OCI-LY1 (cell line): ENCODE data around the gene MYO5B.

ENCODE experiments used
- H2AFZ ChIP-seq: fragments of 200-600 bp; sonication (generic), shearing (Covaris generic); 2 replicates; pipeline ENCODE4 v1.6.0; 2014; ENCODE audit warnings: antibody characterized with exemption, mild to moderate bottlenecking, low read length
- H3F3A ChIP-seq: fragments of 200-600 bp; sonication (generic), shearing (Covaris generic); 2 replicates; pipeline ENCODE4 v1.6.0; 2014; ENCODE audit warnings: mild to moderate bottlenecking, antibody characterized with exemption, low read length, moderate library complexity; ENCODE audit not compliant: insufficient read depth
- H3K27ac ChIP-seq: fragments of 200-600 bp; sonication (generic); 2 replicates; pipeline ENCODE4 v1.5.1; 2014; ENCODE audit warnings: low read length, mixed run types, mild to moderate bottlenecking, low read depth; ENCODE audit not compliant: poor library complexity, severe bottlenecking
- H3K27me3 ChIP-seq: fragments of 200-600 bp; sonication (generic); 2 replicates; pipeline ENCODE4 v1.6.0; 2014; ENCODE audit warnings: antibody characterized with exemption, mild to moderate bottlenecking, low read length, moderate library complexity; ENCODE audit not compliant: insufficient read depth
- H3K36me3 ChIP-seq: fragments of 200-600 bp; sonication (generic); 2 replicates; pipeline ENCODE4 v1.6.1; 2014; ENCODE audit warnings: mild to moderate bottlenecking, antibody characterized with exemption, low read length, moderate library complexity, mixed read lengths; ENCODE audit not compliant: insufficient read depth
- H3K4me1 ChIP-seq: fragments of 200-600 bp; sonication (generic); 2 replicates; pipeline ENCODE4 v1.5.1; 2014; ENCODE audit warnings: mild to moderate bottlenecking, low read length, moderate library complexity; ENCODE audit not compliant: insufficient read depth, severe bottlenecking
- H3K4me2 ChIP-seq: fragments of 200-600 bp; sonication (generic), shearing (Covaris generic); 2 replicates; pipeline ENCODE4 v1.6.1; 2014; ENCODE audit warnings: low read length
- H3K4me3 ChIP-seq: fragments of 200-600 bp; sonication (generic); 2 replicates; pipeline ENCODE4 v1.5.1; 2014; ENCODE audit warnings: low read length, low read depth, mild to moderate bottlenecking, mixed read lengths; ENCODE audit not compliant: poor library complexity, severe bottlenecking
- H3K79me2 ChIP-seq: fragments of 200-600 bp; shearing (Covaris generic); 2 replicates; pipeline ENCODE4 v1.6.1; 2016; ENCODE audit warnings: mixed run types, low read length, mixed read lengths; ENCODE audit not compliant: insufficient read depth
- H3K9ac ChIP-seq: fragments of 200-600 bp; sonication (generic), shearing (Covaris generic); 2 replicates; pipeline ENCODE4 v1.6.1; 2014; ENCODE audit warnings: mild to moderate bottlenecking, low read length, mixed read lengths
- H3K9me2 ChIP-seq: fragments of 200-600 bp; sonication (generic), shearing (Covaris generic); 2 replicates; pipeline ENCODE4 v1.6.1; 2014; ENCODE audit warnings: low read depth, mild to moderate bottlenecking, low read length, mixed read lengths
- H3K9me3 ChIP-seq: fragments of 200-600 bp; shearing (Covaris generic); 2 replicates; pipeline ENCODE4 v1.6.1; 2014; ENCODE audit warnings: low read length, mixed read lengths
- H4K20me1 ChIP-seq: fragments of 200-600 bp; sonication (generic), shearing (Covaris generic); 2 replicates; pipeline ENCODE4 v1.6.0; 2016; ENCODE audit warnings: mild to moderate bottlenecking, low read length; ENCODE audit not compliant: insufficient read depth
- EZH2 ChIP-seq: fragments of 200-600 bp; sonication (generic), shearing (Covaris generic); IDR thresholded peaks from 2 replicates; pipeline ENCODE4 v1.8.0; 2017; ENCODE audit warnings: borderline replicate concordance, mixed run types, mild to moderate bottlenecking, antibody characterized with exemption, low read length, moderate library complexity, mixed read lengths
- TF ChIP-seq, protein P1 (sequence below): fragments of 200-600 bp; sonication (generic), shearing (Covaris generic); IDR thresholded peaks from 2 replicates; pipeline ENCODE4 v1.5.1; 2017; ENCODE audit warnings: mild to moderate bottlenecking, antibody characterized with exemption, low read length, moderate library complexity, mixed read lengths

MYO5B gene

DNA sequence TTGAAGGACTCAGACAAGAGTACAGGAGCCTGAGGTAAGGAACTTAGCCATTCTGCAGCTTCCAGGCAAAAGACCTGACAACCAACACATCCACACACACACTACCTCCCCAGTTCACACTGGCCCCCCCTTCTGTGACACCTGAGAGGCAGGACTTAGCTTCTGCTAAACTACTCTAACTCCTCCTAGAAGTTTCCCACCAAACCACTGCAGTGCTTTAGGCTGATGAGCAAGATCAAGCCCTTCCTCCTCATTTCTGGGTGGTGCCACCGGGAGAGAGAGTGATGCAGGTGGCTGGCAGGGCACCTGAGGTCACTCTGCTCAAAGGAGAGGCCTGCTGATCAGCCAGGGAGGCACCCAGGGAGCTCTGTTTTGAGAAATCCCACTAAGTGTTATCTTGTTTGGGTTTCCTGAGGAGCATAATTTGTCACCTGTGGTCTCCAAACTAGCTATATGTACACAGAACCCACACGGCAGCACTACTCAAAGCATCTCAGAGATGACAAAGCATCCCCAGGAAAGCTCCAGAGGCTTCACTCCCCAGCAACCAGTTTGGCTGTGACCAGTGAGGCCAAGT lies 188.4 kb downstream of the MYO5B start:
- Histone ChIP-seq H4K20me1 (no peaks in the 10 kb centered on the region), H3F3A (no peaks in the 10 kb centered on the region), H3K9ac (no peak overlapping the region), H3K4me3 (no peak overlapping the region), H2AFZ (no peak overlapping the region), H3K4me1 (no peaks in the 10 kb centered on the region), H3K9me3 (no peaks in the 10 kb centered on the region), H3K79me2 (no peaks in the 10 kb centered on the region), H3K4me2 (no peak overlapping the region), H3K9me2 (no peaks in the 10 kb centered on the region), H3K27ac (no peak overlapping the region), H3K27me3 (no peaks in the 10 kb centered on the region; the same call in 1 of the 2 replicates), H3K36me3 (no peaks in the 10 kb centered on the region)
- TF ChIP-seq EZH2 = no peak
- TF ChIP-seq, protein P1, sequence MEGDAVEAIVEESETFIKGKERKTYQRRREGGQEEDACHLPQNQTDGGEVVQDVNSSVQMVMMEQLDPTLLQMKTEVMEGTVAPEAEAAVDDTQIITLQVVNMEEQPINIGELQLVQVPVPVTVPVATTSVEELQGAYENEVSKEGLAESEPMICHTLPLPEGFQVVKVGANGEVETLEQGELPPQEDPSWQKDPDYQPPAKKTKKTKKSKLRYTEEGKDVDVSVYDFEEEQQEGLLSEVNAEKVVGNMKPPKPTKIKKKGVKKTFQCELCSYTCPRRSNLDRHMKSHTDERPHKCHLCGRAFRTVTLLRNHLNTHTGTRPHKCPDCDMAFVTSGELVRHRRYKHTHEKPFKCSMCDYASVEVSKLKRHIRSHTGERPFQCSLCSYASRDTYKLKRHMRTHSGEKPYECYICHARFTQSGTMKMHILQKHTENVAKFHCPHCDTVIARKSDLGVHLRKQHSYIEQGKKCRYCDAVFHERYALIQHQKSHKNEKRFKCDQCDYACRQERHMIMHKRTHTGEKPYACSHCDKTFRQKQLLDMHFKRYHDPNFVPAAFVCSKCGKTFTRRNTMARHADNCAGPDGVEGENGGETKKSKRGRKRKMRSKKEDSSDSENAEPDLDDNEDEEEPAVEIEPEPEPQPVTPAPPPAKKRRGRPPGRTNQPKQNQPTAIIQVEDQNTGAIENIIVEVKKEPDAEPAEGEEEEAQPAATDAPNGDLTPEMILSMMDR = no peak

GRCh38 chr18:50004013-50004412 lies 190.9 kb downstream of the MYO5B start:
- H3K79me2 ChIP-seq = no peaks in the 10 kb centered on the region
- H2AFZ ChIP-seq = no peak overlapping the region
- H3K9me3 ChIP-seq = no peaks in the 10 kb centered on the region
- no peak overlapping the region for H3K27ac ChIP-seq
- no peaks in the 10 kb centered on the region for H3F3A ChIP-seq
- peaks cover 6% of the 10 kb centered on the region; the same call in 1 of the 2 replicates for H3K27me3 ChIP-seq
- TF ChIP-seq EZH2 = no peak
- TF ChIP-seq, protein P1 = no peak
- no peak overlapping the region for H3K9ac ChIP-seq
- no peaks in the 10 kb centered on the region for H4K20me1 ChIP-seq
- no peak overlapping the region for H3K4me2 ChIP-seq
- no peak overlapping the region for H3K4me3 ChIP-seq
- H3K4me1 ChIP-seq = no peaks in the 10 kb centered on the region
- no peaks in the 10 kb centered on the region for H3K9me2 ChIP-seq
- no peaks in the 10 kb centered on the region for H3K36me3 ChIP-seq

GRCh38 chr18:50002781-50003180 lies 192.2 kb downstream of the MYO5B start:
- Histone ChIP-seq H3K27ac (no peak overlapping the region), H4K20me1 (no peaks in the 10 kb centered on the region)
- TF ChIP-seq, protein P1 = no peak
- no peak for TF ChIP-seq EZH2

More at GRCh38 chr18:50002781-50003180, 192.2 kb downstream of the MYO5B start:
- no peaks in the 10 kb centered on the region for H3K9me3 ChIP-seq
- H3K4me3 ChIP-seq = no peak overlapping the region
- no peaks in the 10 kb centered on the region for H3K4me1 ChIP-seq
- no peaks in the 10 kb centered on the region for H3K36me3 ChIP-seq
- no peaks in the 10 kb centered on the region for H3F3A ChIP-seq
- H3K27me3 ChIP-seq = peaks cover 6% of the 10 kb centered on the region; the same call in 1 of the 2 replicates
- no peak overlapping the region for H3K4me2 ChIP-seq
- no peaks in the 10 kb centered on the region for H3K79me2 ChIP-seq
- H2AFZ ChIP-seq = no peak overlapping the region
- H3K9ac ChIP-seq = no peak overlapping the region
- H3K9me2 ChIP-seq = no peaks in the 10 kb centered on the region
